Suprapubic skin (tissue), 4 donors: ENCODE measurements around the gene SLX9.

Source experiments
- CTCF ChIP-seq, 2 donors: fragments of 200-600 bp in 1 of 2; fragments of 450-650 bp in 1 of 2; sonication (generic) in 1 of 2; IDR thresholded peaks; one replicate each; pipeline ENCODE4 v1.5.1; 2016 to 2019; ENCODE audit warnings: antibody characterized with exemption in 2 of 2, mild to moderate bottlenecking in 1 of 2, moderate library complexity in 1 of 2
- EP300 ChIP-seq: sonication (generic); formaldehyde crosslinking; IDR thresholded peaks from one replicate; pipeline ENCODE4 v1.6.1; 2017; ENCODE audit warnings: antibody characterized with exemption
- POLR2AphosphoS5 ChIP-seq, 3 donors: sonication (generic); formaldehyde crosslinking; IDR thresholded peaks; one replicate each; pipeline ENCODE4 v1.6.1; 2017; ENCODE audit warnings: antibody characterized with exemption in 3 of 3

- TF ChIP-seq POLR2AphosphoS5 (IDR thresholded peaks at IDR 0.05) (no peak), CTCF (IDR thresholded peaks at IDR 0.05) (no peak), EP300 (no peak)
These were observed 27.7 kb upstream of the SLX9 start for GRCh38 chr21:44912158-44912473.
